HEK293 (cell line): ENCODE measurements around the gene RHOT1.

ENCODE experiments used
- CTCF ChIA-PET: fragments of 350-600 bp; formaldehyde crosslinking; extraction: SDS; loops from one replicate; lab custom pipeline; 2021; ENCODE audit warnings: antibody characterized with exemption; lab: Yijun Ruan, JAX
- POLR2A ChIA-PET: fragments of 300-600 bp; formaldehyde crosslinking; extraction: SDS; loops from one replicate; lab custom pipeline; 2020; ENCODE audit warnings: antibody characterized with exemption, inconsistent platforms; lab: Yijun Ruan, JAX
- H3K27ac ChIP-seq: fragments of 200-500 bp; sonication (Bioruptor generic); 2 replicates; pipeline ENCODE4 v1.5.1; 2014; ENCODE audit warnings: low read depth, low read length, control low read depth, inconsistent platforms; ENCODE audit errors: extremely low read depth
- H3K36me3 ChIP-seq, 2 experiments: fragments of 200-500 bp in 1 of 2; sonication (Bioruptor generic) in 1 of 2; 1 replicate in 1 of 2; 2 replicates in 1 of 2; pipeline ENCODE4 v1.5.1; 2014 to 2017; ENCODE audit warnings: inconsistent platforms in 2 of 2, low read length in 2 of 2; ENCODE audit not compliant: control insufficient read depth in 2 of 2, insufficient read depth in 1 of 2
- H3K4me1 ChIP-seq: fragments of 200-500 bp; sonication (Bioruptor generic); 2 replicates; pipeline ENCODE4 v1.5.1; 2014; ENCODE audit warnings: mild to moderate bottlenecking, low read length, inconsistent platforms; ENCODE audit not compliant: control insufficient read depth, insufficient read depth
- H3K4me3 ChIP-seq: 2 replicates; pipeline ENCODE4 v1.5.1; 2011; ENCODE audit warnings: low read depth, mild to moderate bottlenecking, control low read depth, low read length, moderate library complexity
- H3K9me3 ChIP-seq: fragments of 200-500 bp; sonication (Bioruptor generic); 2 replicates; pipeline ENCODE4 v1.5.1; 2014; ENCODE audit warnings: low read depth, low read length, inconsistent platforms; ENCODE audit not compliant: control insufficient read depth, insufficient read depth
- BCL11A ChIP-seq: fragments of 450-650 bp; formaldehyde crosslinking; IDR thresholded peaks from 2 replicates; pipeline ENCODE4 v1.5.1; 2016; ENCODE audit warnings: low read depth, missing biosample characterization, missing genetic modification characterization
- SP2 ChIP-seq: fragments of 450-650 bp; formaldehyde crosslinking; IDR thresholded peaks from 2 replicates; pipeline ENCODE4 v1.5.1; 2016; ENCODE audit warnings: missing biosample characterization, missing genetic modification characterization
- ZNF175 ChIP-seq: fragments of 450-650 bp; formaldehyde crosslinking; IDR thresholded peaks from 2 replicates; pipeline ENCODE4 v1.5.1; 2016; ENCODE audit warnings: missing biosample characterization, missing genetic modification characterization
- ZNF366 ChIP-seq: fragments of 450-650 bp; formaldehyde crosslinking; conservative IDR thresholded peaks from 2 replicates; pipeline ENCODE4 v1.5.1; 2016; ENCODE audit warnings: missing biosample characterization, missing genetic modification characterization
- ZNF423 ChIP-seq: fragments of 450-650 bp; formaldehyde crosslinking; IDR thresholded peaks from 2 replicates; pipeline ENCODE4 v1.5.1; 2016; ENCODE audit warnings: missing biosample characterization, missing genetic modification characterization
- ZNF514 ChIP-seq: fragments of 450-650 bp; formaldehyde crosslinking; IDR thresholded peaks from 2 replicates; pipeline ENCODE4 v1.5.1; 2016; ENCODE audit warnings: missing biosample characterization, missing genetic modification characterization
- ZNF529 ChIP-seq: fragments of 450-650 bp; formaldehyde crosslinking; IDR thresholded peaks from 2 replicates; pipeline ENCODE4 v1.5.1; 2017; ENCODE audit warnings: missing genetic modification characterization, missing biosample characterization; ENCODE audit not compliant: insufficient replicate concordance
- ZNF585B ChIP-seq: fragments of 450-650 bp; formaldehyde crosslinking; IDR thresholded peaks from 2 replicates; pipeline ENCODE4 v1.5.1; 2016; ENCODE audit warnings: missing biosample characterization, missing genetic modification characterization
- ZNF623 ChIP-seq: fragments of 450-650 bp; formaldehyde crosslinking; IDR thresholded peaks from 2 replicates; pipeline ENCODE4 v1.5.1; 2016; ENCODE audit warnings: missing biosample characterization, missing genetic modification characterization
- ZNF658 ChIP-seq: fragments of 450-650 bp; formaldehyde crosslinking; IDR thresholded peaks from 2 replicates; pipeline ENCODE4; 2016; ENCODE audit warnings: missing biosample characterization, missing genetic modification characterization
- ZNF747 ChIP-seq: fragments of 450-650 bp; formaldehyde crosslinking; IDR thresholded peaks from 2 replicates; pipeline ENCODE4 v1.5.1; 2016; ENCODE audit warnings: missing biosample characterization, missing genetic modification characterization
- TF ChIP-seq, protein P1 (sequence below): fragments of 450-650 bp; formaldehyde crosslinking; IDR thresholded peaks from 2 replicates; pipeline ENCODE4 v1.5.1; 2016; ENCODE audit warnings: missing biosample characterization, missing genetic modification characterization
- TF ChIP-seq, protein P2 (sequence below): fragments of 450-650 bp; formaldehyde crosslinking; IDR thresholded peaks from 2 replicates; pipeline ENCODE4 v1.5.1; 2017; ENCODE audit warnings: missing biosample characterization, missing genetic modification characterization
- TF ChIP-seq, protein P3 (sequence below): fragments of 450-650 bp; formaldehyde crosslinking; IDR thresholded peaks from 2 replicates; pipeline ENCODE4 v1.5.1; 2016; ENCODE audit warnings: missing biosample characterization, missing genetic modification characterization
- TF ChIP-seq, protein P4 (sequence below): fragments of 450-650 bp; formaldehyde crosslinking; IDR thresholded peaks from 2 replicates; pipeline ENCODE4 v1.5.1; 2017; ENCODE audit warnings: missing biosample characterization, missing genetic modification characterization
- TF ChIP-seq, protein P5 (sequence below): fragments of 450-650 bp; formaldehyde crosslinking; IDR thresholded peaks from 2 replicates; pipeline ENCODE4 v1.5.1; 2016; ENCODE audit warnings: missing biosample characterization, missing genetic modification characterization, low read depth
- TF ChIP-seq, protein P6 (sequence below): fragments of 450-650 bp; formaldehyde crosslinking; IDR thresholded peaks from 2 replicates; pipeline ENCODE4 v1.5.1; 2017; ENCODE audit warnings: missing biosample characterization, missing genetic modification characterization

The RHOT1 gene

DNA sequence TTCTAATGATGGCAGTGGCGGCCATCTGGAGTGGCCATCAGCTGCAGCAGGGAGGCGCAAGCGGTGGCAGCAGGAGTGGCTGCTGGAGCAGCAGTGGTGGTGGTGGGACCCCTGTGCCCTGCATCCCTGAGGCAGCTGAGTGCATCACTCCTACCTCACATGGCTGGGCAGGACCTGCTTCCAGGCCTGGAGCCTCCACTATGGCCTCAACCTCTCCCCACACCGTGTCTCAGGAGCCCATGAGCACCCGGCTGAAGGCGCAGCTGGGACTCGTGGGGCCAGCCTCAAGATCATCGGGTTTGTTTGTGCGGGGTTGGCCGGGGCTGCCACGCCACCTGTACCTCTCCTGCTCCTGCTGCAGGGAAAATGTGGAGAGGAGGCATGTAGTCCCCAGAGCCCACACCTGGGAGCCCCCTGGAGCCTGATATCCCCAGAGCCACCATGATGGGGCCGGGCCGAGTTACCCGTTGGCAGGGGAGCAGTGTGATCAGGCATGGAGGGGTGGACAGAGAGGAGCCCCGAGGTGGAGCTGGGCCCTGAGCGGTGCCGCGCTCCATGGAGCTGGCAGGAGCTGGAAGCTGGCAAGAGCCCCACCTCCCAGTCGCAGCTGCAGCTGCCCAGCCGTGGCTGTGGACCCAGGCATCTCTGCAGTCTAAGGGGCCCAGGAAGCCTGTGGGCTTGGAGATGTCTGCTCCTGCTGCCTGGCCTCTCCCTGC lies 16.7 kb downstream of the RHOT1 start (continued):
- TF ChIP-seq, protein P1, sequence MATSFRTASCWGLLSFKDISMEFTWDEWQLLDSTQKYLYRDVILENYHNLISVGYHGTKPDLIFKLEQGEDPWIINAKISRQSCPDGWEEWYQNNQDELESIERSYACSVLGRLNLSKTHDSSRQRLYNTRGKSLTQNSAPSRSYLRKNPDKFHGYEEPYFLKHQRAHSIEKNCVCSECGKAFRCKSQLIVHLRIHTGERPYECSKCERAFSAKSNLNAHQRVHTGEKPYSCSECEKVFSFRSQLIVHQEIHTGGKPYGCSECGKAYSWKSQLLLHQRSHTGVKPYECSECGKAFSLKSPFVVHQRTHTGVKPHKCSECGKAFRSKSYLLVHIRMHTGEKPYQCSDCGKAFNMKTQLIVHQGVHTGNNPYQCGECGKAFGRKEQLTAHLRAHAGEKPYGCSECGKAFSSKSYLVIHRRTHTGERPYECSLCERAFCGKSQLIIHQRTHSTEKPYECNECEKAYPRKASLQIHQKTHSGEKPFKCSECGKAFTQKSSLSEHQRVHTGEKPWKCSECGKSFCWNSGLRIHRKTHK: no peak
- no peak for TF ChIP-seq ZNF175 (tag by site-specific recombination)

DNA sequence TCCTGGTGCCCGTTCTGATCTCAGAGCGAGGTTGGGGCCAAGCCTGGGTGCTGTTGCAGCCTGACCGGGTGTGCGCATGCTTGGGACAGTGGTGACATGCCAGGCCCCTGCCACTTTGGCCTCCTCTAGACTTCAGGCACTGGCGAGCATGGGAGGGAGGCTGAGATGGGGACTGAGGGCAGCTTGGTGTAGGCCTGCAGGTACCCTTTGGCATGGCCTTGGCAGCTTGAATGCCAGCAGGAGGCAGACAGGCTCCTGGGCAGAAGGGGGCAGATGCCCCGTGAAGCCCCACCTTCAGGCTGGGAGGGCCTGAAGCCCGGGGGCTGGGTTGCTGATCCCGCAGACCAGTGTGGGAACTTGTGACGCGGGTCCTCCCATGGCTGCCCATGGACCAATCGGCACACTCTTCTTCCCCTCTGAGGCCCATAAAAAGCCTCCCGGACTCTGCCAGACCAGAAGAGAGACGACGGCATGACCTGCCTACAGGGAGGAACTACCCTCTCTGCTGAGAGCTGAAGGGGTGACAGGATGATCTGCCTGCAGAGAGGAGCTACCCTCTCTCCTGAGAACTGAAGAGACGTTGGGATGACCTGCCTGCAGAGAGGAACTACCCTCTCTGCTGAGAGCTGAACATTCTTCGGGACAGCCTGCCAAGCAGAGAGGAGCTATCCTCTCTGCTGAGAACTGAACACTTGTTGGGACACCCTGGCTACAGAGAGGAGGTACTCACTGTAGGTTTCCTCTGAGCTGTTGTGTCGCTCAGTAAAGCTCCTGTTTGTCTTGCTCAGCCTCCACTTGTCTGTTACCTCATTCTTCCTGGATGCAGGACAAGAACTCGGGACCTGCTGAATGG lies 17.5 kb downstream of the RHOT1 start:
- Histone ChIP-seq H3K9me3 (no peaks in the 10 kb centered on the region), H3K36me3 (peaks cover 4 to 35% of the 10 kb centered on the region in 2 experiments; a peak in 2 of 3 replicates), H3K27ac (no peak overlapping the region), H3K4me3 (no peak overlapping the region), H3K4me1 (no peaks in the 10 kb centered on the region)
- CTCF ChIA-PET: interaction anchor here (0.6 to 1.2 kb wide), 2 partner anchors 21 to 251 kb away, joined by 3 read pairs; no protein-coding TSS in a partner anchor
- TF ChIP-seq, protein P2, sequence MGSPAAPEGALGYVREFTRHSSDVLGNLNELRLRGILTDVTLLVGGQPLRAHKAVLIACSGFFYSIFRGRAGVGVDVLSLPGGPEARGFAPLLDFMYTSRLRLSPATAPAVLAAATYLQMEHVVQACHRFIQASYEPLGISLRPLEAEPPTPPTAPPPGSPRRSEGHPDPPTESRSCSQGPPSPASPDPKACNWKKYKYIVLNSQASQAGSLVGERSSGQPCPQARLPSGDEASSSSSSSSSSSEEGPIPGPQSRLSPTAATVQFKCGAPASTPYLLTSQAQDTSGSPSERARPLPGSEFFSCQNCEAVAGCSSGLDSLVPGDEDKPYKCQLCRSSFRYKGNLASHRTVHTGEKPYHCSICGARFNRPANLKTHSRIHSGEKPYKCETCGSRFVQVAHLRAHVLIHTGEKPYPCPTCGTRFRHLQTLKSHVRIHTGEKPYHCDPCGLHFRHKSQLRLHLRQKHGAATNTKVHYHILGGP (tag by site-specific recombination): no peak
- TF ChIP-seq ZNF175 (tag by site-specific recombination) (no peak), SP2 (tag by site-specific recombination) (peak; percentile 17; the same call in 1 of the 2 replicates), ZNF623 (tag by site-specific recombination) (no peak)
- TF ChIP-seq, protein P3, sequence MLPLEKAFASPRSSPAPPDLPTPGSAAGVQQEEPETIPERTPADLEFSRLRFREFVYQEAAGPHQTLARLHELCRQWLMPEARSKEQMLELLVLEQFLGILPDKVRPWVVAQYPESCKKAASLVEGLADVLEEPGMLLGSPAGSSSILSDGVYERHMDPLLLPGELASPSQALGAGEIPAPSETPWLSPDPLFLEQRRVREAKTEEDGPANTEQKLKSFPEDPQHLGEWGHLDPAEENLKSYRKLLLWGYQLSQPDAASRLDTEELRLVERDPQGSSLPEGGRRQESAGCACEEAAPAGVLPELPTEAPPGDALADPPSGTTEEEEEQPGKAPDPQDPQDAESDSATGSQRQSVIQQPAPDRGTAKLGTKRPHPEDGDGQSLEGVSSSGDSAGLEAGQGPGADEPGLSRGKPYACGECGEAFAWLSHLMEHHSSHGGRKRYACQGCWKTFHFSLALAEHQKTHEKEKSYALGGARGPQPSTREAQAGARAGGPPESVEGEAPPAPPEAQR (tag by site-specific recombination): no peak
- TF ChIP-seq, protein P4, sequence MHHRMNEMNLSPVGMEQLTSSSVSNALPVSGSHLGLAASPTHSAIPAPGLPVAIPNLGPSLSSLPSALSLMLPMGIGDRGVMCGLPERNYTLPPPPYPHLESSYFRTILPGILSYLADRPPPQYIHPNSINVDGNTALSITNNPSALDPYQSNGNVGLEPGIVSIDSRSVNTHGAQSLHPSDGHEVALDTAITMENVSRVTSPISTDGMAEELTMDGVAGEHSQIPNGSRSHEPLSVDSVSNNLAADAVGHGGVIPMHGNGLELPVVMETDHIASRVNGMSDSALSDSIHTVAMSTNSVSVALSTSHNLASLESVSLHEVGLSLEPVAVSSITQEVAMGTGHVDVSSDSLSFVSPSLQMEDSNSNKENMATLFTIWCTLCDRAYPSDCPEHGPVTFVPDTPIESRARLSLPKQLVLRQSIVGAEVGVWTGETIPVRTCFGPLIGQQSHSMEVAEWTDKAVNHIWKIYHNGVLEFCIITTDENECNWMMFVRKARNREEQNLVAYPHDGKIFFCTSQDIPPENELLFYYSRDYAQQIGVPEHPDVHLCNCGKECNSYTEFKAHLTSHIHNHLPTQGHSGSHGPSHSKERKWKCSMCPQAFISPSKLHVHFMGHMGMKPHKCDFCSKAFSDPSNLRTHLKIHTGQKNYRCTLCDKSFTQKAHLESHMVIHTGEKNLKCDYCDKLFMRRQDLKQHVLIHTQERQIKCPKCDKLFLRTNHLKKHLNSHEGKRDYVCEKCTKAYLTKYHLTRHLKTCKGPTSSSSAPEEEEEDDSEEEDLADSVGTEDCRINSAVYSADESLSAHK: no peak
- POLR2A ChIA-PET: interaction anchor here (1.1 to 1.2 kb wide), 2 partner anchors 17 to 32 kb away, joined by 3 to 6 read pairs; partner anchors contain the start of gene RHOT1

DNA sequence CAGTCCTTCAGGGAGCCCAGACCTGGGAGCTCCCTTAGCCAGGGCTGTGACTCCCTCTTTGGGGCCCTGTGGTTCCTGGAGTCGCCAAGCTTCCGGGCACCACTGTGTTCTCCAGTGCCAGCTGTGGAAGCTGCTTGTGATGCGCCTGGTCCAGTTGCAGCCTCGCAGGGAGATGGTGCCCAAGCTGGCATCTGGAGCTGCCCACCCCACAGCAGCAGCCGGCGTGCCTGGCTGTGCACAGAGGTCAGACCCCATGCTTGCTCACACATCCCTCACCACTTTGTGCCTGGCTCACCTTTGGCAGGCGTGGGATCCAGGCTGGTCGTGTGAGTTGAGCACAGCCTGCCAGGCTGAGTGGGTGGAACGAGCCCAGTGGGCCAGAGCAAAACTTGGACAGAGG lies 18.2 kb downstream of the RHOT1 start:
- H3K4me3 ChIP-seq: no peak overlapping the region
- ChIA-PET POLR2A (interaction anchor here (1.1 to 1.2 kb wide), 2 partner anchors 18 to 33 kb away, joined by 3 to 6 read pairs; partner anchors contain the start of gene RHOT1), CTCF (interaction anchor here (0.6 to 1.2 kb wide), 2 partner anchors 21 to 183 kb away, joined by 3 read pairs; no protein-coding TSS in a partner anchor)
- H3K9me3 ChIP-seq: no peaks in the 10 kb centered on the region
- H3K36me3 ChIP-seq: peaks cover 2 to 30% of the 10 kb centered on the region in 2 experiments; a peak in 2 of 3 replicates
- H3K27ac ChIP-seq: no peak overlapping the region
- H3K4me1 ChIP-seq: no peaks in the 10 kb centered on the region
- TF ChIP-seq ZNF658 (no peak), ZNF529 (no peak), ZNF514 (no peak), ZNF585B (tag by site-specific recombination) (no peak), ZNF747 (tag by site-specific recombination) (no peak), ZNF423 (tag by site-specific recombination) (no peak), BCL11A (tag by site-specific recombination) (no peak), ZNF366 (no peak)
- TF ChIP-seq, protein P5, sequence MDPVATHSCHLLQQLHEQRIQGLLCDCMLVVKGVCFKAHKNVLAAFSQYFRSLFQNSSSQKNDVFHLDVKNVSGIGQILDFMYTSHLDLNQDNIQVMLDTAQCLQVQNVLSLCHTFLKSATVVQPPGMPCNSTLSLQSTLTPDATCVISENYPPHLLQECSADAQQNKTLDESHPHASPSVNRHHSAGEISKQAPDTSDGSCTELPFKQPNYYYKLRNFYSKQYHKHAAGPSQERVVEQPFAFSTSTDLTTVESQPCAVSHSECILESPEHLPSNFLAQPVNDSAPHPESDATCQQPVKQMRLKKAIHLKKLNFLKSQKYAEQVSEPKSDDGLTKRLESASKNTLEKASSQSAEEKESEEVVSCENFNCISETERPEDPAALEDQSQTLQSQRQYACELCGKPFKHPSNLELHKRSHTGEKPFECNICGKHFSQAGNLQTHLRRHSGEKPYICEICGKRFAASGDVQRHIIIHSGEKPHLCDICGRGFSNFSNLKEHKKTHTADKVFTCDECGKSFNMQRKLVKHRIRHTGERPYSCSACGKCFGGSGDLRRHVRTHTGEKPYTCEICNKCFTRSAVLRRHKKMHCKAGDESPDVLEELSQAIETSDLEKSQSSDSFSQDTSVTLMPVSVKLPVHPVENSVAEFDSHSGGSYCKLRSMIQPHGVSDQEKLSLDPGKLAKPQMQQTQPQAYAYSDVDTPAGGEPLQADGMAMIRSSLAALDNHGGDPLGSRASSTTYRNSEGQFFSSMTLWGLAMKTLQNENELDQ: no peak
- TF ChIP-seq, protein P6, sequence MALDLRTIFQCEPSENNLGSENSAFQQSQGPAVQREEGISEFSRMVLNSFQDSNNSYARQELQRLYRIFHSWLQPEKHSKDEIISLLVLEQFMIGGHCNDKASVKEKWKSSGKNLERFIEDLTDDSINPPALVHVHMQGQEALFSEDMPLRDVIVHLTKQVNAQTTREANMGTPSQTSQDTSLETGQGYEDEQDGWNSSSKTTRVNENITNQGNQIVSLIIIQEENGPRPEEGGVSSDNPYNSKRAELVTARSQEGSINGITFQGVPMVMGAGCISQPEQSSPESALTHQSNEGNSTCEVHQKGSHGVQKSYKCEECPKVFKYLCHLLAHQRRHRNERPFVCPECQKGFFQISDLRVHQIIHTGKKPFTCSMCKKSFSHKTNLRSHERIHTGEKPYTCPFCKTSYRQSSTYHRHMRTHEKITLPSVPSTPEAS (tag by site-specific recombination): no peak
- TF ChIP-seq, protein P2 (tag by site-specific recombination): no peak
